Measurements from ENCODE around the gene PAPLN. TPM values are rescaled to one million over a fixed set of nuclear protein-coding genes. Genes with fewer than 3 reads are reported as not detected.

The PAPLN gene
- total RNA-seq, 1 donor from 2014 or later: 58.0 TPM

GRCh38 chr14:73243341-73243740 is 6.0 kb downstream of the PAPLN start:
- DNase-seq (ENCODE audit: extremely low read depth, low read depth, low spot score): no peak

GRCh38 chr14:73243748-73244147 is 6.4 kb downstream of the PAPLN start:
- no peak for DNase-seq (ENCODE audit: extremely low read depth, low read depth, low spot score)

- DNase-seq (ENCODE audit: extremely low read depth, low read depth, low spot score): no peak
Observed at GRCh38 chr14:73244541-73245290, 7.4 kb downstream of the PAPLN start.

GRCh38 chr14:73245480-73246325 is 8.4 kb downstream of the PAPLN start:
- no peak for DNase-seq (ENCODE audit: extremely low read depth, low read depth, low spot score)

GRCh38 chr14:73246387-73247150 is 9.3 kb downstream of the PAPLN start:
- no peak for DNase-seq (ENCODE audit: extremely low read depth, low read depth, low spot score)

GRCh38 chr14:73248108-73248868 is 11.0 kb downstream of the PAPLN start:
- no peak for DNase-seq (ENCODE audit: extremely low read depth, low read depth, low spot score)

- DNase-seq (ENCODE audit: extremely low read depth, low read depth, low spot score): no peak
Observed at GRCh38 chr14:73249108-73249507, 11.8 kb downstream of the PAPLN start.

- no peak for DNase-seq (ENCODE audit: extremely low read depth, low read depth, low spot score)
Observed at GRCh38 chr14:73249564-73250316, 12.4 kb downstream of the PAPLN start.

GRCh38 chr14:73250317-73250713 is 13.0 kb downstream of the PAPLN start:
- no peak for DNase-seq (ENCODE audit: extremely low read depth, low read depth, low spot score)

GRCh38 chr14:73250781-73251500 is 13.6 kb downstream of the PAPLN start:
- DNase-seq (ENCODE audit: extremely low read depth, low read depth, low spot score): no peak

GRCh38 chr14:73251516-73252215 is 14.4 kb downstream of the PAPLN start:
- no peak for DNase-seq (ENCODE audit: extremely low read depth, low read depth, low spot score)

GRCh38 chr14:73252491-73253322 is 15.4 kb downstream of the PAPLN start:
- no peak for DNase-seq (ENCODE audit: extremely low read depth, low read depth, low spot score)

GRCh38 chr14:73253323-73253610 is 16.0 kb downstream of the PAPLN start:
- no peak for DNase-seq (ENCODE audit: extremely low read depth, low read depth, low spot score)

GRCh38 chr14:73253721-73254120 is 16.4 kb downstream of the PAPLN start:
- no peak for DNase-seq (ENCODE audit: extremely low read depth, low read depth, low spot score)

GRCh38 chr14:73254247-73255004 is 17.1 kb downstream of the PAPLN start:
- no peak for DNase-seq (ENCODE audit: extremely low read depth, low read depth, low spot score)

- no peak for DNase-seq (ENCODE audit: extremely low read depth, low read depth, low spot score)
Observed at GRCh38 chr14:73255005-73255400, 17.7 kb downstream of the PAPLN start.

- no peak for DNase-seq (ENCODE audit: extremely low read depth, low read depth, low spot score)
Observed at GRCh38 chr14:73255693-73256225, 18.5 kb downstream of the PAPLN start.

Measured in glomerular endothelial cell (primary cell).